HL-60/S4 treated with retinoic acid at 250 ng/mL for 4 days and 3 days (cell line): ENCODE data around the gene IP6K3.

Source experiments
- in situ Hi-C: fragments of 300-500 bp; cut with MboI; formaldehyde crosslinking; loops from 2 replicates; pipeline ENCODE4 v1.7.0; 2022; ENCODE audit warnings: low sequenced_read_pairs

The IP6K3 gene

DNA sequence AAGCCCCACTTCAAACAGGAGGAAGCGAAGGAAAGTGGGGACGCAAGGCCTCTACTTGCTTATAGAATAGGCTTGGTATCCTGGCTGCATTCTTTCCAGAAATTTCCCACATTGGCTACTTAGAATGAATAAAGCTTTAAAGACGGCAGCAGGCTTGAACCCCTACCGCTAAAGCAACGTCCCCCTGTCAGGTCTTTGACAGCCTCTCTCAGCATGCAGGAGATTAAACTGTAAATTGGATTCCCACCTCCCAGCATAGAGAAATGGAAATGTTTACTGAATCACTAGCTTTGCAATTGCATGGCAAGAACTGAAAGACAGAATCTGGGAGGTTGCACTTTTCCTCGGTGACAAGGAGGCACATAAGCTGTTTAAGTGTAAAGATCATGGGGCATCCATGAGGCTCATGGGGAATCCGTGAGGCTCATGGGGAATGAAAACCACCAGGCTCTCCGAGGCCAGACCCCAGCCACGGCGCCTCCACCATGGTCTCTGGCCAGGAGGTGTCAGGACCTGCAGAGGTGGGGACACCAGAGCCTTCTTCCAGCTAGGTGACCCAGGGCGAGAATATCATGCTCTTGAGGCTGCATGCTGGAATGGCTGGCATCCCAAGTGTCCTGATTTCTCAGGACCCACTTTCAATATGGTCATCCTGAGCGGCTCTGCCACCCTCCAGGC is 31.9 kb upstream of the IP6K3 start:
- in situ Hi-C loops: loop anchor here (10.0 kb wide), 1 partner anchor 246 kb away; no protein-coding TSS in a partner anchor

DNA sequence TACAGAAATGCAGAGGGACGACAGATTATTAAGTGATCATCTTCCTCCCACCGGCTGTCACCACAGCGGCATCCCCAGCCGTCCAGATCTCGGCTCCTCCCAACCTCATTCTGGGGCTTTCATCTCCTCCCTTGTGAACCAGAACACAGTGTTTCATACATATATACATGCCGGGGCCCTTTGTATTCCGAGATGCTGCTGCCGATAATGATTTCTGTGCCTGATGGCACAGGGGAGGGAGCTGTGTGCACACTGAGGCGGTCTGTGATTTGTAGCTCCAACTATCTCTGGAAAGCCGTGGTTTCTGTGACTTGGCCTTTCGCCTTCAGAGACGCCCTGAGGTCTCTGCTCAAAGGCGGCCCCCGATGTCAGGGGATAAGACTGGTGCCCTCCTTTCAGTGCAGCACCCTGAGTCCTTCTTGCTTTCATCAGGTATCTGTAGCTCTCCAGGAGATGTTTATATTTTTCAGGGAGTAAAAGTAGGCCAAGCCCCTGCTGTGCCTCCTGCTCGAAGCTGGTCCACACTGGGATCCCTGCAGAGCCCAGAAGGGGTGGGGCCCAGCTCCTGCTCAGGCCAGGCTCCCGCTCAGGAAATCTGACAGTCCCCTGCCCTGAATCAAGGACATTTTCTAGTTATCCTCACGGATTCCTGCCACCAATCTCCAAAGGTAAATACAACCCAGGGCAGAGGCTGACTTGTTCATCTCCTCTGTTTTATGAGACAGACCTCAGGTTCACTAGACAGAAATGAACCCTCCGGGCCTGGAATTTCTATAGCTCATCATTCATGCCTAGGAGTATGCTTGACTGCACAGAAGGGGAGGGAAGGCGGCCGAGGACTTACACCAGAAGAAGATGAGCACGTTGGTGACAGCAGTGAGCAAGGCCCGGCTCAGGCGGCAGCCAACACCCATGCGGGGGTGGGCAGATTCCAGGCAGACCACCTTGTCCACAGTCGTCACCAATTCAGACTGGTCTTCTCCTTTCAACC is 31.0 kb upstream of the IP6K3 start:
- in situ Hi-C loops: loop anchor here (10.0 kb wide), 1 partner anchor 247 kb away; no protein-coding TSS in a partner anchor

GRCh38 chr6:33776764-33777163 is 30.1 kb upstream of the IP6K3 start:
- in situ Hi-C loops: loop anchor here (10.0 kb wide), 1 partner anchor 248 kb away; no protein-coding TSS in a partner anchor

- in situ Hi-C loops: loop anchor here (10.0 kb wide), 1 partner anchor 249 kb away; no protein-coding TSS in a partner anchor
Observed at GRCh38 chr6:33776186-33776585, 29.5 kb upstream of the IP6K3 start.

DNA sequence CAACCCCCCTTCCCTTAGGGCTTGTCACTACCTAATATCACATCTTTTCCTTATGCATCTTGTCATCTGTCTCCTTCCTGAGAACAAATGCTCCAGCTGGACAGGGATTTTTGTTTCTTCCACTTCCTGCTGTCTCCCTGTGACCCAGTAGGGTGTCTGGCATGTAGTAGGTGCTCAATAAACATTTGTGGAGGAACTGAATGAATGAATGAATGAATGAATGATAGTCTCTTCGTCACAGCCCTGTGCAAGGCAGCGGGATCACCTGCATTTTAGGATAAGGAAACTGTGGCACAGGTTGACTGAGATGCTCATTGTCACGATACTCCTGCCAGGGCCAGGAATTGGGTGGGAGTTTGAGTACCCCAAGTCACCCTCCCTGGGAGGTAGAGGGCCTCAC is 28.1 kb upstream of the IP6K3 start:
- in situ Hi-C loops: loop anchor here (10.0 kb wide), 1 partner anchor 250 kb away; no protein-coding TSS in a partner anchor

DNA sequence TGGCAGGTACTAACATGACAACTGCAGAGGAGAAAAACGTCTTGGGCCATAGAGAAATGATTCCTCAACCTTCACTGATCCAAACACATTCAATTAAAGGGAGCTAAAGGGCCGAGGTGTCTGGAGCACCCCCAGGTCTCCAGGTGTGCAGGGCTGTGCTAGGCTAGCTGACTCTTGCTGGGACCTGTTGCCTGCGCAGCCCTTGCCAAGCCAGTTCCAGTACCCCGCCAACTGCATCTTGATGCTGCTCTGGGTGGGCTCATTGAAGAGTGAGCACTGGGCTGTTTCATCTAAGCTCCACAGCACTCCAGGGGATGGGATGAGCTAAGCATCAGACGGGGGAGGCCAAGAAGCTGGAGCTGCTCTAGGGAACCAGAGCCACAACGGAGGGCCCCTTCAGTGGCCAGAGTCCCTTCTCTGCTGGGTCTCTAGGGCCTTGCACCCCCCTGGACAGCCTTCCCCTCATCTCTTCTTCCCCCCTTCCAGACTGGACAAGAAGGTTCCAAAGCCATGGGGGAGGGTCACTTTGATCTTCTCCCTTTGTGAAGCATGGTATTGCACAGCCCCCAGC is 26.3 kb upstream of the IP6K3 start:
- in situ Hi-C loops: loop anchor here (10.0 kb wide), 1 partner anchor 252 kb away; no protein-coding TSS in a partner anchor

DNA sequence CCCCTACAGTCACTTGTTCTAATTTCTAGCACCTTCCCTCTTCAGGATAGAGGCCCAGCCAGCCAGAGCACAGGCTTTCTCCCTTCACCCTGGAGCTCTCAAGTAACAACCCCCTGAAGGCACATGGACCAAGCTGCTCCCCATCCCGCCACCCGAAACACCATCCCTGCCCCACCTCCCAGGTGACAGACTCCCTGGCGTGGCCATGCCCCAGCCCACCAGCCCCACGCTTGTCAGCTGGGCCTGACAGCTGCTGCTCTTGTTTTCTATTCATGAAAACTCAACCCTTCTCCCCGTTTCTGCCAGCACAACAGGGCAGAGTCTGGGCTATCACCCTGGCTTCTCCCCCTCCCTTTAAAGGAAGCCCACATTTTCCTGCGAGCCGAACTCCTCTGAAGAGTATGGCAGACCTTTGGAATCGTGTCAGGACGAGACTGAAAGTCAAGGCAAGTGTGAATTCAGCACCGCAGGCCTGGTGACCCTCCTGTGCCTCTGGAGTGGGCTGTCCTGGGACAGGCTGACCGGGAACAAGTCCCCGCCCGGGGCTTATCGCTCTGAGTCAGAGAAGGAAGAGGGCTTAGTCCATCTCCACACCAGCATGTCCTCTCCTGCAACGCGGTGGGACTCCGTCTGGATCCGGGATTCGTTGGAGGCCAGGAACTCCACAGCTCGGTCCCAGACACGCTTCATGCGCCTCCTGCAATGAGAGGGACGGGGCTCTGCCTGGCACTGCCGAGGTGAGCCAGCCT is 25.6 kb upstream of the IP6K3 start:
- in situ Hi-C loops: loop anchor here (10.0 kb wide), 1 partner anchor 253 kb away; no protein-coding TSS in a partner anchor

DNA sequence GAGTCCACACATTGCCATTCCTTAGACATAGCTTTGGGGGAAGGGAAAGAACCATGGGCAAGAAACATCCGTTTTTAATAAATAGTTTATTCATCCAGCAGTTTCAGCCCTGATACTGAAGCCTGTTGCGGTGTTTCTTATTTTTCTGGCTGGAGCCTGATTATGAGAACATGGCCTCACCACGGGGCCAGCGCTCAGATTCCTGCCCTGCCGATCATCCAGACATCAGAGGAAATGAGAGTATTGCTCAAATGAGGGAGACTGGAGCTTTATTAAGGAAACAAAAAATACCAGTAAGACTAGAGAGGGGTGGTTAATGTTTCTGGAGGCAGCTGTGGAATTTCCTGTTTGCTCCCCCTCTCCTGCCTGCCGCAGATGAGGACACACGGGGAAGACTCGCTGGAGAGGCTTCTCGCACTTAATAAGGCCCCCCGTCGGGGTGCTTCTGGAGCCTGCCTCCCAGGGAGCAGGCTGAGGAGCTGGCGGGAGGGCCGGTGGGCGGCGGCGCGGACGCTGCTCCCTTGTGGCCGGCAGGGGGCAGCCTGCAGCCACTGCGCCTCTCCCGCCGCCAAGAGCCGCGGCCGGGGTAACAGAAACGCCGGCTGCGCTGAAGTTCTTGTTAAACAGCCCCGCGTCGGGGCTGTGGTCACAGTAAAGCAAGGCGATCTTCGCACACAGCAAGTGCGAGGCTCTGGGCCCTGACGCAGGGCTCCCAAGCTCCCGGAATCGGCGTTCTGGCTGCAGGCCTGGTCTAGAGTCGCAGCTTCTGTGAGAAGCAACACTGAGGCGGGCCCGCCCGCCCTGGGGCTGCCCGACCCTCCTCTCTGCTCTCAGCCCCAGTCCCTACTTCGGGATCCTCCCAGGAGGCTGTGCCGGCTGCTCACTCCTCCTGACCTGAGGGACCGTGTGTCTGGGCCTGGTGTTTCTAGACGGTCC is 24.7 kb upstream of the IP6K3 start:
- in situ Hi-C loops: loop anchor here (10.0 kb wide), 1 partner anchor 253 kb away; no protein-coding TSS in a partner anchor

GRCh38 chr6:33770833-33771145 is 24.1 kb upstream of the IP6K3 start:
- in situ Hi-C loops: loop anchor here (10.0 kb wide), 1 partner anchor 254 kb away; no protein-coding TSS in a partner anchor

GRCh38 chr6:33770124-33770832 is 23.6 kb upstream of the IP6K3 start:
- in situ Hi-C loops: loop anchor here (10.0 kb wide), 1 partner anchor 255 kb away; no protein-coding TSS in a partner anchor

GRCh38 chr6:33769248-33769821 is 22.6 kb upstream of the IP6K3 start:
- in situ Hi-C loops: loop anchor here (10.0 kb wide), 1 partner anchor 385 kb away; no protein-coding TSS in a partner anchor

DNA sequence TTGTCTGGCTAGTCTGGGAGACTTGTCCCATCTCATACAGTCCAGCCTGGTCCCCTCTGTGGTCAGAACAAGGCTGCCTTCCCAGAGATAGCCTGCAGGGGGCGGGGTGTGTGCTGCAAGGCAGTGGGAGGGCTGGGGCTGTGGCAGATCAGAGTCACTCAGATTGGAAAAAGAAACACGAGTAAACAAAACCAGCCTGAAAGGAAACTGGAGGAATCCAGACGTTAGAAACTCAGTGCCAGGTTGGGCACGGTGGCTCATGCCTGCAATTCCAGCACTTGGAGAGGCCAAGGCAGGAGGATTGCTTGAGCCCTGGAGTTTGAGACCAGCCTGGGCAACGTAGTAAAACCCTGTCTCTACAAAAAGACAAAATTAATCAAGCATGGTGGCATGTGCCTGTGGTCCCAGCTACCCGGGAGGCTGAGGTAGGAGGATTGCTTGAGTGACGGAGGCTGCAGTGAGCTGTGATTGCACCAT is 22.0 kb upstream of the IP6K3 start:
- in situ Hi-C loops: loop anchor here (10.0 kb wide), 1 partner anchor 386 kb away; no protein-coding TSS in a partner anchor

DNA sequence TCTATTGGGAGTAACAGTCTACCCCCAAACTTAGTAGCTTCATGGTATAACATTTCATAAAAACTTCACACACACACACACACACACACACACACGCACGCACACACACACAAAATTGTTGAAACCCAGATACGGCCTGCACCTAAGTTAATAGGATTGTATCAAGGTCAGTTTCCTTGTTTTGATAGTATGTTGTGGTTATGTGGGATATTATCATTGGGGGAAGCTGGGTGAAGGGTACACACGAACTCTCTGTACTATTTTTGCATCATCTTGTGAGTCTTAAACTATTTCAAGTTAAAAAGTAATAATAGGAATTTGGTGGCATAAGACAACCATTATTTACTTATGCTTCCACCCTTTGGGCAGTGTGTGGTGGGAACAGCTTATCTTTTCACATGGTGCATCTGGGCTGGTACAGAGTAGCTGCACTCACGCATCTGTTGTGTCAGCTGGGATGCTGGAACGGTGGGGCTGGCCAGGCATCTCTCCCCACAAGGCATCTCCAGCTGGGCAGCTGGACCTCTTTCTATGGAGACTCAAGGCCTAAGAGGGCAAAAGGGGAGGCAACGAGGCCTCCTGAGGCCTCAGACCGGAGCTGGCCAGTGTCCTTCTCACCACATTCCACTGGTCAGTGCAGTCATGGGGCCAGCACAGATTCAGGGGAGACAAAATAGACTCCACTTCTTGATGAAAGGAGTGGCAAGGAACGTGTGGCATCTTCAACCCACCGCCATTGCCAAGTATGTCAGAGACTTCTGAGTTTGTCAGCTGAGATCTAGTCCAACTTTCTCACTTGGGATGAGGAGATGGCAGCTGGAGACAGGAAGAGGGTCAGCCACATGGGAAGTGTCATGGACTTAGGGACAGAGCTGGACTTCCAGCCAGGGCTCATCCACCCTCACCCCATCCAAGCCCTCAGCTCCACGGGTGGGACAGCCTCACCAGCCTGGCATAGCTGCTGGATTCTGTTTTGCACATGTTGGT is 20.5 kb upstream of the IP6K3 start:
- in situ Hi-C loops: loop anchor here (10.0 kb wide), 1 partner anchor 388 kb away; no protein-coding TSS in a partner anchor

- in situ Hi-C loops: loop anchor here (10.0 kb wide), 1 partner anchor 389 kb away; no protein-coding TSS in a partner anchor
Observed at GRCh38 chr6:33765368-33765767, 18.7 kb upstream of the IP6K3 start.

- in situ Hi-C loops: loop anchor here (10.0 kb wide), 1 partner anchor 391 kb away; no protein-coding TSS in a partner anchor
Observed at GRCh38 chr6:33764036-33764435, 17.3 kb upstream of the IP6K3 start.

- in situ Hi-C loops: loop anchor here (10.0 kb wide), 1 partner anchor 391 kb away; no protein-coding TSS in a partner anchor
Observed at GRCh38 chr6:33763483-33763882, 16.8 kb upstream of the IP6K3 start.
